ENCODE data around the gene SPTA1.
"Not testable (repeated sequence)": the region's sequence is repeated elsewhere in the genome, so short reads cannot be mapped to it uniquely, and the experiment has no call there.

SPTA1 gene

GRCh38 chr1:158688343-158688742 is 1.8 kb upstream of the SPTA1 start:
- not testable (repeated sequence) for H3K9me3 ChIP-seq (ENCODE audit: control insufficient read depth, low read length); H3K27ac ChIP-seq (ENCODE audit: low read depth, low read length, severe bottlenecking); H3K4me3 ChIP-seq (ENCODE audit: extremely low read depth, insufficient read depth, low read length, poor library complexity, severe bottlenecking); H3K4me1 ChIP-seq (ENCODE audit: control insufficient read depth, insufficient read depth, low read length, poor library complexity, severe bottlenecking); H3K36me3 ChIP-seq (ENCODE audit: control insufficient read depth, insufficient read depth, low read length)
- WGBS, 2 experiments (ENCODE audit: insufficient coverage in 2 of 2), result 100% methylated on average over 1 of the region's 1 CpG; no CpG with 5 or more reads in 1 of the 2 experiments

- Histone ChIP-seq H3K4me1 (ENCODE audit: control insufficient read depth, insufficient read depth, low read length, poor library complexity, severe bottlenecking) (no peaks in the 10 kb centered on the region), H3K36me3 (ENCODE audit: control insufficient read depth, insufficient read depth, low read length) (no peaks in the 10 kb centered on the region), H3K4me3 (ENCODE audit: extremely low read depth, insufficient read depth, low read length, poor library complexity, severe bottlenecking) (no peak overlapping the region), H3K9me3 (ENCODE audit: control insufficient read depth, low read length) (no peaks in the 10 kb centered on the region), H3K27ac (ENCODE audit: low read depth, low read length, severe bottlenecking) (no peak overlapping the region)
Measured at GRCh38 chr1:158687037-158687436, 522 bp upstream of the SPTA1 start.

- no peaks in the 10 kb centered on the region for H3K9me3 ChIP-seq (ENCODE audit: control insufficient read depth, low read length)
- no peaks in the 10 kb centered on the region for H3K36me3 ChIP-seq (ENCODE audit: control insufficient read depth, insufficient read depth, low read length)
- WGBS, 2 experiments (ENCODE audit: insufficient coverage in 2 of 2), result 72 to 93% methylated on average over 2 to 5 of the region's 7 CpGs
- no peaks in the 10 kb centered on the region for H3K4me1 ChIP-seq (ENCODE audit: control insufficient read depth, insufficient read depth, low read length, poor library complexity, severe bottlenecking)
- no peak overlapping the region for H3K4me3 ChIP-seq (ENCODE audit: extremely low read depth, insufficient read depth, low read length, poor library complexity, severe bottlenecking)
- no peak overlapping the region for H3K27ac ChIP-seq (ENCODE audit: low read depth, low read length, severe bottlenecking)
Measured at GRCh38 chr1:158685085-158685484, 1.4 kb downstream of the SPTA1 start.

- Histone ChIP-seq H3K36me3 (ENCODE audit: control insufficient read depth, insufficient read depth, low read length) (no peaks in the 10 kb centered on the region), H3K4me3 (ENCODE audit: extremely low read depth, insufficient read depth, low read length, poor library complexity, severe bottlenecking) (no peak overlapping the region), H3K9me3 (ENCODE audit: control insufficient read depth, low read length) (no peaks in the 10 kb centered on the region), H3K4me1 (ENCODE audit: control insufficient read depth, insufficient read depth, low read length, poor library complexity, severe bottlenecking) (no peaks in the 10 kb centered on the region), H3K27ac (ENCODE audit: low read depth, low read length, severe bottlenecking) (no peak overlapping the region)
- WGBS, 2 experiments (ENCODE audit: insufficient coverage in 2 of 2), result 75 to 100% methylated on average over 1 to 2 of the region's 2 CpGs
Measured at GRCh38 chr1:158681606-158682005, 4.9 kb downstream of the SPTA1 start.

- H3K4me3 ChIP-seq (ENCODE audit: extremely low read depth, insufficient read depth, low read length, poor library complexity, severe bottlenecking), result no peak overlapping the region
- 83 to 100% methylated on average over 1 of the region's 1 CpG for WGBS, 2 experiments (ENCODE audit: insufficient coverage in 2 of 2)
- H3K4me1 ChIP-seq (ENCODE audit: control insufficient read depth, insufficient read depth, low read length, poor library complexity, severe bottlenecking), result no peaks in the 10 kb centered on the region
- H3K36me3 ChIP-seq (ENCODE audit: control insufficient read depth, insufficient read depth, low read length), result no peaks in the 10 kb centered on the region
- no peaks in the 10 kb centered on the region for H3K9me3 ChIP-seq (ENCODE audit: control insufficient read depth, low read length)
- H3K27ac ChIP-seq (ENCODE audit: low read depth, low read length, severe bottlenecking), result no peak overlapping the region
Measured at GRCh38 chr1:158679289-158679688, 7.2 kb downstream of the SPTA1 start.

- no CpG with 5 or more reads among the region's 4 CpGs for WGBS, 2 experiments (ENCODE audit: insufficient coverage in 2 of 2)
- Histone ChIP-seq H3K4me3 (ENCODE audit: extremely low read depth, insufficient read depth, low read length, poor library complexity, severe bottlenecking) (no peak overlapping the region), H3K36me3 (ENCODE audit: control insufficient read depth, insufficient read depth, low read length) (no peaks in the 10 kb centered on the region), H3K27ac (ENCODE audit: low read depth, low read length, severe bottlenecking) (no peak overlapping the region), H3K9me3 (ENCODE audit: control insufficient read depth, low read length) (no peaks in the 10 kb centered on the region), H3K4me1 (ENCODE audit: control insufficient read depth, insufficient read depth, low read length, poor library complexity, severe bottlenecking) (no peaks in the 10 kb centered on the region)
Measured at GRCh38 chr1:158675563-158676323, 10.8 kb downstream of the SPTA1 start.

- no peak overlapping the region for H3K4me3 ChIP-seq (ENCODE audit: extremely low read depth, insufficient read depth, low read length, poor library complexity, severe bottlenecking)
- no peaks in the 10 kb centered on the region for H3K4me1 ChIP-seq (ENCODE audit: control insufficient read depth, insufficient read depth, low read length, poor library complexity, severe bottlenecking)
- 90 to 98% methylated on average over 5 to 6 of the region's 7 CpGs for WGBS, 2 experiments (ENCODE audit: insufficient coverage in 2 of 2)
- no peak overlapping the region for H3K27ac ChIP-seq (ENCODE audit: low read depth, low read length, severe bottlenecking)
- no peaks in the 10 kb centered on the region for H3K36me3 ChIP-seq (ENCODE audit: control insufficient read depth, insufficient read depth, low read length)
- H3K9me3 ChIP-seq (ENCODE audit: control insufficient read depth, low read length), result no peaks in the 10 kb centered on the region
Measured at GRCh38 chr1:158674302-158674701, 12.2 kb downstream of the SPTA1 start.

GRCh38 chr1:158666037-158666436 is 20.5 kb downstream of the SPTA1 start:
- Histone ChIP-seq H3K4me3 (ENCODE audit: extremely low read depth, insufficient read depth, low read length, poor library complexity, severe bottlenecking) (no peak overlapping the region), H3K36me3 (ENCODE audit: control insufficient read depth, insufficient read depth, low read length) (no peaks in the 10 kb centered on the region), H3K4me1 (ENCODE audit: control insufficient read depth, insufficient read depth, low read length, poor library complexity, severe bottlenecking) (no peaks in the 10 kb centered on the region), H3K27ac (ENCODE audit: low read depth, low read length, severe bottlenecking) (no peak overlapping the region), H3K9me3 (ENCODE audit: control insufficient read depth, low read length) (no peaks in the 10 kb centered on the region)
- 93 to 97% methylated on average over 5 of the region's 8 CpGs for WGBS, 2 experiments (ENCODE audit: insufficient coverage in 2 of 2)

GRCh38 chr1:158654571-158654970 is 31.9 kb downstream of the SPTA1 start:
- no peak overlapping the region for H3K4me3 ChIP-seq (ENCODE audit: extremely low read depth, insufficient read depth, low read length, poor library complexity, severe bottlenecking)
- H3K27ac ChIP-seq (ENCODE audit: low read depth, low read length, severe bottlenecking), result no peak overlapping the region
- H3K4me1 ChIP-seq (ENCODE audit: control insufficient read depth, insufficient read depth, low read length, poor library complexity, severe bottlenecking), result no peaks in the 10 kb centered on the region
- no peaks in the 10 kb centered on the region for H3K9me3 ChIP-seq (ENCODE audit: control insufficient read depth, low read length)
- 86 to 90% methylated on average over 4 to 5 of the region's 6 CpGs for WGBS, 2 experiments (ENCODE audit: insufficient coverage in 2 of 2)
- no peaks in the 10 kb centered on the region for H3K36me3 ChIP-seq (ENCODE audit: control insufficient read depth, insufficient read depth, low read length)

GRCh38 chr1:158654086-158654485 is 32.4 kb downstream of the SPTA1 start:
- Histone ChIP-seq H3K4me3 (ENCODE audit: extremely low read depth, insufficient read depth, low read length, poor library complexity, severe bottlenecking) (no peak overlapping the region), H3K36me3 (ENCODE audit: control insufficient read depth, insufficient read depth, low read length) (no peaks in the 10 kb centered on the region), H3K27ac (ENCODE audit: low read depth, low read length, severe bottlenecking) (no peak overlapping the region), H3K4me1 (ENCODE audit: control insufficient read depth, insufficient read depth, low read length, poor library complexity, severe bottlenecking) (no peaks in the 10 kb centered on the region), H3K9me3 (ENCODE audit: control insufficient read depth, low read length) (no peaks in the 10 kb centered on the region)

- no peak overlapping the region for H3K27ac ChIP-seq (ENCODE audit: low read depth, low read length, severe bottlenecking)
- no peak overlapping the region for H3K4me3 ChIP-seq (ENCODE audit: extremely low read depth, insufficient read depth, low read length, poor library complexity, severe bottlenecking)
- no peaks in the 10 kb centered on the region for H3K4me1 ChIP-seq (ENCODE audit: control insufficient read depth, insufficient read depth, low read length, poor library complexity, severe bottlenecking)
- no peaks in the 10 kb centered on the region for H3K9me3 ChIP-seq (ENCODE audit: control insufficient read depth, low read length)
- 92 to 95% methylated on average over 6 to 7 of the region's 7 CpGs for WGBS, 2 experiments (ENCODE audit: insufficient coverage in 2 of 2)
- no peaks in the 10 kb centered on the region for H3K36me3 ChIP-seq (ENCODE audit: control insufficient read depth, insufficient read depth, low read length)
Measured at GRCh38 chr1:158652721-158653334, 33.7 kb downstream of the SPTA1 start.
